SK-N-SH (cell line): ENCODE results near the gene GSTM4. TPM values are rescaled to one million over a fixed set of nuclear protein-coding genes. Genes with fewer than 3 reads are reported as not detected.
"Not testable (repeated sequence)": the region's sequence is repeated elsewhere in the genome, so short reads cannot be mapped to it uniquely, and the experiment has no call there.

Experiments
- CTCF ChIA-PET: fragments of 300-600, 350-600 bp; formaldehyde crosslinking; extraction: SDS; loops from one replicate; lab custom pipeline; 2021; lab: Yijun Ruan, JAX
- POLR2A ChIA-PET: fragments of 350-600 bp; sonication (Branson Sonifier 250); formaldehyde crosslinking; extraction: SDS; loops from one replicate; lab custom pipeline; 2020; ENCODE audit warnings: antibody characterized with exemption, inconsistent platforms; lab: Yijun Ruan, JAX
- DNase-seq: peaks from one replicate; pipeline ENCODE4 v3.0.0; 2012
- H2AFZ ChIP-seq: fragments of 200-600 bp; sonication (generic); 2 replicates; pipeline ENCODE4 v1.8.1; 2016; ENCODE audit warnings: antibody characterized with exemption, mild to moderate bottlenecking, low read depth
- H3F3A ChIP-seq: fragments of 200-600 bp; sonication (generic); replicated peaks from 2 replicates; pipeline ENCODE3; 2016; ENCODE audit warnings: antibody characterized with exemption, mild to moderate bottlenecking; ENCODE audit not compliant: insufficient read depth
- H3K27ac ChIP-seq, 2 experiments: fragments of 200-500 bp in 1 of 2; fragments of 200-600 bp in 1 of 2; sonication (Bioruptor generic) in 1 of 2; sonication (generic), shearing (Covaris generic) in 1 of 2; 2 replicates each; pipeline versions ENCODE4 v1.5.1 to v1.6.1; 2014 to 2016; ENCODE audit warnings: low read depth in 2 of 2, inconsistent platforms in 1 of 2, low read length in 1 of 2, mild to moderate bottlenecking in 1 of 2, mixed read lengths in 1 of 2
- H3K27me3 ChIP-seq: fragments of 200-600 bp; sonication (generic), shearing (Covaris generic); 2 replicates; pipeline ENCODE4 v1.6.1; 2016; ENCODE audit warnings: mixed run types; ENCODE audit not compliant: insufficient read depth
- H3K36me3 ChIP-seq, 2 experiments: fragments of 200-500 bp in 1 of 2; fragments of 200-600 bp in 1 of 2; sonication (Bioruptor generic) in 1 of 2; sonication (generic) in 1 of 2; replicated peaks in 1 of 2; 2 replicates each; pipeline versions ENCODE3 to v1.5.1; 2014 to 2016; ENCODE audit warnings: low read length in 1 of 2, mild to moderate bottlenecking in 1 of 2; ENCODE audit not compliant: insufficient read depth in 2 of 2, control insufficient read depth in 1 of 2
- H3K4me1 ChIP-seq, 2 experiments: fragments of 200-500 bp in 1 of 2; fragments of 200-600 bp in 1 of 2; sonication (Bioruptor generic) in 1 of 2; sonication (generic), shearing (Covaris generic) in 1 of 2; 2 replicates each; pipeline versions ENCODE4 v1.5.1 to v1.6.1; 2014 to 2016; ENCODE audit warnings: low read depth in 1 of 2, low read length in 1 of 2, mixed run types in 1 of 2; ENCODE audit not compliant: insufficient read depth in 2 of 2, control insufficient read depth in 1 of 2
- H3K4me2 ChIP-seq: fragments of 200-600 bp; sonication (generic), shearing (Covaris generic); 2 replicates; pipeline ENCODE4 v1.6.1; 2017; ENCODE audit warnings: mixed run types
- H3K4me3 ChIP-seq, 2 experiments: fragments of 200-500 bp in 1 of 2; fragments of 200-600 bp in 1 of 2; sonication (Bioruptor generic) in 1 of 2; sonication (generic), shearing (Covaris generic) in 1 of 2; 2 replicates each; pipeline versions ENCODE4 v1.5.1 to v1.8.1; 2014 to 2016; ENCODE audit warnings: low read depth in 2 of 2, inconsistent platforms in 1 of 2, low read length in 1 of 2, mild to moderate bottlenecking in 1 of 2, mixed read lengths in 1 of 2, moderate library complexity in 1 of 2
- H3K79me2 ChIP-seq: fragments of 200-600 bp; sonication (generic); 2 replicates; pipeline ENCODE4 v1.8.1; 2017; ENCODE audit warnings: mild to moderate bottlenecking; ENCODE audit not compliant: insufficient read depth
- H3K9ac ChIP-seq: fragments of 200-600 bp; sonication (generic); 2 replicates; pipeline ENCODE4 v1.6.1; 2017; ENCODE audit warnings: mixed run types
- H3K9me2 ChIP-seq: fragments of 200-600 bp; sonication (generic); 2 replicates; pipeline ENCODE4 v1.6.1; 2017; ENCODE audit warnings: mixed run types
- H3K9me3 ChIP-seq: fragments of 200-600 bp; sonication (generic); 2 replicates; pipeline ENCODE4 v1.6.1; 2017; ENCODE audit warnings: mixed run types, mild to moderate bottlenecking, moderate library complexity
- H4K20me1 ChIP-seq: fragments of 200-600 bp; sonication (generic); 2 replicates; pipeline ENCODE4 v1.6.1; 2017; ENCODE audit warnings: mild to moderate bottlenecking, mixed run types; ENCODE audit not compliant: insufficient read depth
- IRF3 ChIP-seq: fragments of 150-350 bp; IDR thresholded peaks from 2 replicates; pipeline ENCODE4 v1.6.1; 2016; ENCODE audit warnings: mild to moderate bottlenecking, low read depth, low read length
- JUND ChIP-seq: IDR thresholded peaks from 2 replicates; pipeline ENCODE4 v1.4.0; 2012
- MEF2A ChIP-seq: IDR thresholded peaks from 2 replicates; pipeline ENCODE4 v1.4.0; 2012; ENCODE audit warnings: low read depth, borderline replicate concordance
- RCOR1 ChIP-seq: fragments of 150-350 bp; IDR thresholded peaks from 2 replicates; pipeline ENCODE4 v1.6.1; 2017; ENCODE audit warnings: antibody characterized with exemption, low read length
- REST ChIP-seq: IDR thresholded peaks from 2 replicates; pipeline ENCODE4 v1.6.1; 2012; ENCODE audit warnings: mild to moderate bottlenecking, low read depth, low read length, moderate library complexity
- TCF12 ChIP-seq: IDR thresholded peaks from 2 replicates; pipeline ENCODE4 v1.4.0; 2012
- WGBS: methylation state at CpG from one replicate; pipeline ENCODE4 v1.1.6; 2017; ENCODE audit warnings: low lambda C conversion rate; 5-methylcytosine and 5-hydroxymethylcytosine counted together
- polyA plus RNA-seq, 3 experiments: library from polyadenylated mRNA; depleted of rRNA; stranded (reverse); fragments of >200 nt; gene quantifications; 2 replicates each; pipeline ENCODE4 v1.2.3, GENCODE V29; 2012
- TF ChIP-seq, protein P1 (sequence below): fragments of 150-350 bp; IDR thresholded peaks from 2 replicates; pipeline ENCODE4 v1.6.1; 2017; ENCODE audit warnings: antibody characterized with exemption, low read length, low read depth, borderline replicate concordance
- TF ChIP-seq, protein P2 (sequence below): IDR thresholded peaks from 2 replicates; pipeline ENCODE4 v1.4.0; 2012; ENCODE audit warnings: low read depth, borderline replicate concordance

GSTM4 gene
- polyA plus RNA-seq, 1 of the 3 experiments (the other 2 are of a cell fraction) = 34.2 TPM

DNA sequence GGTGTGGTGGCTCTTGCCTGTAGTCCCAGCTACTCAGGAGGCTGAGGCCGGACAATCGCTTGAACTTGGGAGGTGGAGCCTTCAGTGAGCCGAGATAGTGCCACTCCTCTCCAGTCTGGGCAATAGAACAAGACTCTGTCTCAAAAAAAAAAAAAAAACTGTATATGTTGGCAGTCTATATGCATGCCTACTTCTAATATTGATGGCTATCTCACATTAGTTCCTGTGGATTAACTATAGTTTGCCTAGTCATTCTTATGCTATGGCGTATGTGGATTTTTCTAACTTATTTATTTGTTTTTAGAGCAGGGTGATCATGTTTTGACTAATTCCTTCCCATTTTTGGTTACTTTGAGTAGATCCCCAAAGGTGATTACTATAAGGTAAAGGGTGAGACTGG is 41.2 kb downstream of the GSTM4 start:
- H3K4me3 ChIP-seq = no peak overlapping the region
- TF ChIP-seq RCOR1 (no peak), IRF3 (no peak), MEF2A (no peak), REST (no peak), TCF12 (no peak), JUND (no peak)
- TF ChIP-seq, protein P1, sequence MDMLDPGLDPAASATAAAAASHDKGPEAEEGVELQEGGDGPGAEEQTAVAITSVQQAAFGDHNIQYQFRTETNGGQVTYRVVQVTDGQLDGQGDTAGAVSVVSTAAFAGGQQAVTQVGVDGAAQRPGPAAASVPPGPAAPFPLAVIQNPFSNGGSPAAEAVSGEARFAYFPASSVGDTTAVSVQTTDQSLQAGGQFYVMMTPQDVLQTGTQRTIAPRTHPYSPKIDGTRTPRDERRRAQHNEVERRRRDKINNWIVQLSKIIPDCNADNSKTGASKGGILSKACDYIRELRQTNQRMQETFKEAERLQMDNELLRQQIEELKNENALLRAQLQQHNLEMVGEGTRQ = no peak
- TF ChIP-seq, protein P2, sequence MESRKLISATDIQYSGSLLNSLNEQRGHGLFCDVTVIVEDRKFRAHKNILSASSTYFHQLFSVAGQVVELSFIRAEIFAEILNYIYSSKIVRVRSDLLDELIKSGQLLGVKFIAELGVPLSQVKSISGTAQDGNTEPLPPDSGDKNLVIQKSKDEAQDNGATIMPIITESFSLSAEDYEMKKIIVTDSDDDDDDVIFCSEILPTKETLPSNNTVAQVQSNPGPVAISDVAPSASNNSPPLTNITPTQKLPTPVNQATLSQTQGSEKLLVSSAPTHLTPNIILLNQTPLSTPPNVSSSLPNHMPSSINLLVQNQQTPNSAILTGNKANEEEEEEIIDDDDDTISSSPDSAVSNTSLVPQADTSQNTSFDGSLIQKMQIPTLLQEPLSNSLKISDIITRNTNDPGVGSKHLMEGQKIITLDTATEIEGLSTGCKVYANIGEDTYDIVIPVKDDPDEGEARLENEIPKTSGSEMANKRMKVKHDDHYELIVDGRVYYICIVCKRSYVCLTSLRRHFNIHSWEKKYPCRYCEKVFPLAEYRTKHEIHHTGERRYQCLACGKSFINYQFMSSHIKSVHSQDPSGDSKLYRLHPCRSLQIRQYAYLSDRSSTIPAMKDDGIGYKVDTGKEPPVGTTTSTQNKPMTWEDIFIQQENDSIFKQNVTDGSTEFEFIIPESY = no peak
- no CpG with 5 or more reads among the region's 4 CpGs for WGBS
- H3K79me2 ChIP-seq = no peaks in the 10 kb centered on the region
- H3K27ac ChIP-seq = no peak overlapping the region
- no peaks in the 10 kb centered on the region for H3K27me3 ChIP-seq
- no peaks in the 10 kb centered on the region for H3F3A ChIP-seq
- no peak for DNase-seq
- no peak overlapping the region for H2AFZ ChIP-seq
- no peaks in the 10 kb centered on the region for H4K20me1 ChIP-seq
- no peak overlapping the region for H3K4me2 ChIP-seq
- H3K36me3 ChIP-seq = no peaks in the 10 kb centered on the region
- ChIA-PET CTCF (no interaction called here), POLR2A (no interaction called here)
- H3K9me3 ChIP-seq = no peaks in the 10 kb centered on the region
- H3K9ac ChIP-seq = no peak overlapping the region
- H3K9me2 ChIP-seq = no peaks in the 10 kb centered on the region
- no peaks in the 10 kb centered on the region for H3K4me1 ChIP-seq

DNA sequence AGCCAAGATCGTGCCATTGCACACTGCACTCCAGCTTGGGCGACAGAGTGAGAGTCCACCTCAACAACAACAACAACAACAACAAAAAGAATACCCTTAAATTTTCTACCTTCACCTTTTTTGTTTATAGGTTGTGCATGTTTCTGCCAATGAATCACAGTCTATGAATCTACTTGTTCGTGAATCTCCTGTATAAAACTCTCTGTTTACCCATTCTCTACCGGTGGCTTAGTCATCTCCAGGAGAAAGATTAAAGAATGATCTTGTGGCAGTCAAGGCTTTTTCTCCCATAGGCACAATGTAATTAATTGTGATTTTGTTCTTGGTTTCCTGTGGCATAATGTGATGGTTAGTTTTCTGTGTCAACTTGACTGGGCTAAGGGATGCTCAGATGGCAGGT is 42.0 kb downstream of the GSTM4 start:
- POLR2A ChIA-PET = not testable (repeated sequence)

GRCh38 chr1:109702940-109703339 is 47.0 kb downstream of the GSTM4 start:
- H3K9ac ChIP-seq, H3K9me3 ChIP-seq, POLR2A ChIA-PET, H3K27ac ChIP-seq, H3K79me2 ChIP-seq, H3K4me3 ChIP-seq, H4K20me1 ChIP-seq, DNase-seq, H3F3A ChIP-seq, H3K9me2 ChIP-seq, H3K36me3 ChIP-seq, H3K27me3 ChIP-seq, CTCF ChIA-PET, H3K4me1 ChIP-seq, H2AFZ ChIP-seq, H3K4me2 ChIP-seq: not testable (repeated sequence)
- 66% methylated on average over 3 of the region's 3 CpGs for WGBS

More for the DNA sequence above, 42.0 kb downstream of the GSTM4 start:
- H2AFZ ChIP-seq, DNase-seq, H3K27me3 ChIP-seq, H3K27ac ChIP-seq, H3F3A ChIP-seq, H3K36me3 ChIP-seq, H3K9ac ChIP-seq, H3K4me2 ChIP-seq, H3K79me2 ChIP-seq, CTCF ChIA-PET, H3K9me3 ChIP-seq, H3K4me1 ChIP-seq, H3K4me3 ChIP-seq, H4K20me1 ChIP-seq, H3K9me2 ChIP-seq: not testable (repeated sequence)
- WGBS = no CpG with 5 or more reads among the region's 4 CpGs
